Calu3 (cell line): Measurements from ENCODE around the gene KIF26B. TPM values are rescaled to one million over a fixed set of nuclear protein-coding genes. Genes with fewer than 3 reads are reported as not detected.

Experiments used
- BruUV-seq: library from RNA; stranded (reverse); fragments of 400-500 nt; replicated peaks from 2 replicates; lab custom pipeline; 2021; lab: Mats Ljungman, UMichigan
- CTCF ChIA-PET: fragments of 300-600 bp; sonication (Branson Sonifier 250); formaldehyde crosslinking; loops from one replicate; lab custom pipeline; 2022; ENCODE audit warnings: antibody characterized with exemption; lab: Charles Lee
- DNase-seq: peaks from one replicate; pipeline ENCODE4 v3.0.0; 2022
- H3K27ac Mint-ChIP-seq: one replicate; pipeline ENCODE4 v1.8.0; 2022; ENCODE audit warnings: mixed read lengths; ENCODE audit not compliant: unreplicated experiment
- H3K27me3 Mint-ChIP-seq: one replicate; pipeline ENCODE4 v1.8.0; 2022; ENCODE audit warnings: mixed read lengths; ENCODE audit not compliant: unreplicated experiment
- H3K36me3 Mint-ChIP-seq: one replicate; pipeline ENCODE4 v1.8.0; 2022; ENCODE audit warnings: mild to moderate bottlenecking, moderate library complexity, mixed read lengths; ENCODE audit not compliant: insufficient read depth, unreplicated experiment
- H3K4me1 Mint-ChIP-seq: one replicate; pipeline ENCODE4 v1.8.0; 2022; ENCODE audit warnings: mild to moderate bottlenecking, low read depth, mixed read lengths; ENCODE audit not compliant: unreplicated experiment
- H3K4me3 Mint-ChIP-seq: one replicate; pipeline ENCODE4 v1.8.0; 2022; ENCODE audit warnings: mild to moderate bottlenecking, low read depth, moderate library complexity, mixed read lengths; ENCODE audit not compliant: unreplicated experiment
- H3K9me3 Mint-ChIP-seq: one replicate; pipeline ENCODE4 v1.8.0; 2022; ENCODE audit warnings: low read depth, mixed read lengths; ENCODE audit not compliant: unreplicated experiment
- intact Hi-C: fragments of 100-400 bp; cut with micrococcal nuclease; formaldehyde crosslinking; loops from one replicate; pipeline ENCODE4 v1.10.0; 2022; ENCODE audit not compliant: unreplicated experiment
- total RNA-seq: library from RNA; stranded (reverse); gene quantifications from 2 replicates; pipeline ENCODE4 v1.2.3, GENCODE V29; 2022
- TF ChIP-seq, protein P1 (sequence below): fragments of 200-600 bp; IDR thresholded peaks from one replicate; pipeline ENCODE4 v1.8.0; 2022; ENCODE audit warnings: antibody characterized with exemption; ENCODE audit not compliant: unreplicated experiment

Gene KIF26B
- total RNA-seq, 1 experiment from 2014 or later: 1.1 TPM

DNA sequence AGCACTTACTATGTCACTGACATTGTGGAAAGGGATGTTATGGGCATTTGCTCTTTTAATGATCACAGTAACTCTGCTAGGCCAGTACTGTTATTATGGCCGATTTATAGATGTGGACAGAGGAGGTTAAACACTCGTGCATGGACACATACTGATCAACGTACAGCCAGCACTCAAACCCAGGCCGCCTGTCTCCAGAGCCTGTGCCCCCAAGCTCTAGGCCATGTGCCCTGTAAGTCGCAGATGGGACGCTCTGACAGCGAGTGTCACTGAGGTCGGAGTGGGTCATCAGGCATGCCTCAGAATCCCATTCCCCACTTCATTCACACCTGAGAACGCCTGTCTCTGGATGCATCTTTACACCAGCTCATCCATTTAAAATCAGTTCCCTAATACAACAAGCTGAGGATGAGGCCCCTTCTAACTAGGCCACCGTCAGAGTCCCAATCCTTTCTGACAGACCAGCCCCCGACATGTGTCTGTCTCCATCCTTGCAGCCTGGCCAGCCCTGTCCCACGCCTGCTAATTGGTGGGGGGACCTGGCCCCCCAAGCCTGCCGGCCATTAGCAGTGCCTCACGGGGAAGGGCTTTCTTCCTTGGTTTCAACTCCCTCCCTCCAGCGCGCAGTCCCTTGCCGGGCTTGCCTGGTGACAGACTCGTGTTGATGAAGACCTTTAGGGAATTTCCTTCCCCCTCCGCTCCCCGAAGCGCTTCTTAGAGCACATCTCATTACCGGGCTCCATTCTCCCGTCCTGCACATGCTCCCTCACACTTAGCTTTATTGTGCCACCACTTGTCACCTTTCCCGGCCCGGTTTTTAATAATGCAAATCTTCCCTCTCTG is 436.8 kb downstream of the KIF26B start:
- Mint-ChIP-seq H3K9me3 (no peaks in the 10 kb centered on the region), H3K36me3 (no peaks in the 10 kb centered on the region), H3K4me1 (no peaks in the 10 kb centered on the region), H3K27me3 (no peaks in the 10 kb centered on the region), H3K27ac (no peak overlapping the region), H3K4me3 (no peak overlapping the region)
- TF ChIP-seq, protein P1, sequence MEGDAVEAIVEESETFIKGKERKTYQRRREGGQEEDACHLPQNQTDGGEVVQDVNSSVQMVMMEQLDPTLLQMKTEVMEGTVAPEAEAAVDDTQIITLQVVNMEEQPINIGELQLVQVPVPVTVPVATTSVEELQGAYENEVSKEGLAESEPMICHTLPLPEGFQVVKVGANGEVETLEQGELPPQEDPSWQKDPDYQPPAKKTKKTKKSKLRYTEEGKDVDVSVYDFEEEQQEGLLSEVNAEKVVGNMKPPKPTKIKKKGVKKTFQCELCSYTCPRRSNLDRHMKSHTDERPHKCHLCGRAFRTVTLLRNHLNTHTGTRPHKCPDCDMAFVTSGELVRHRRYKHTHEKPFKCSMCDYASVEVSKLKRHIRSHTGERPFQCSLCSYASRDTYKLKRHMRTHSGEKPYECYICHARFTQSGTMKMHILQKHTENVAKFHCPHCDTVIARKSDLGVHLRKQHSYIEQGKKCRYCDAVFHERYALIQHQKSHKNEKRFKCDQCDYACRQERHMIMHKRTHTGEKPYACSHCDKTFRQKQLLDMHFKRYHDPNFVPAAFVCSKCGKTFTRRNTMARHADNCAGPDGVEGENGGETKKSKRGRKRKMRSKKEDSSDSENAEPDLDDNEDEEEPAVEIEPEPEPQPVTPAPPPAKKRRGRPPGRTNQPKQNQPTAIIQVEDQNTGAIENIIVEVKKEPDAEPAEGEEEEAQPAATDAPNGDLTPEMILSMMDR: no peak
- no TSS peak for BruUV-seq
- CTCF ChIA-PET: no interaction called here
- DNase-seq: no peak
- intact Hi-C loops: no loop called here

DNA sequence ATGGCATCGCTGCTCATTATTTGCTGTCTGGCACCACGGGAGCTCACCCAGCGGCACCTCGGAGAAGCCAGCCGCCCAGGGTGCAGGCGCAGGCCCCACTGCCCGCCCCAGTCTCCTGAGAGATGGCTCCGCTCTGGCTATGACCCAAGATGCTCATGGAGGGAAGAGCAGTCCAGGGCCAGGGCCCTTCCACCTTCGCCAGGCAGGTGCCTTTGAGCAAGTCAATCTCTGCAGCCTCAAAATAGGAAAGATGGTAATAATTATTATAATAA is 437.3 kb downstream of the KIF26B start:
- H3K36me3 Mint-ChIP-seq: no peaks in the 10 kb centered on the region
- CTCF ChIA-PET: no interaction called here
- no peak overlapping the region for H3K4me3 Mint-ChIP-seq

DNA sequence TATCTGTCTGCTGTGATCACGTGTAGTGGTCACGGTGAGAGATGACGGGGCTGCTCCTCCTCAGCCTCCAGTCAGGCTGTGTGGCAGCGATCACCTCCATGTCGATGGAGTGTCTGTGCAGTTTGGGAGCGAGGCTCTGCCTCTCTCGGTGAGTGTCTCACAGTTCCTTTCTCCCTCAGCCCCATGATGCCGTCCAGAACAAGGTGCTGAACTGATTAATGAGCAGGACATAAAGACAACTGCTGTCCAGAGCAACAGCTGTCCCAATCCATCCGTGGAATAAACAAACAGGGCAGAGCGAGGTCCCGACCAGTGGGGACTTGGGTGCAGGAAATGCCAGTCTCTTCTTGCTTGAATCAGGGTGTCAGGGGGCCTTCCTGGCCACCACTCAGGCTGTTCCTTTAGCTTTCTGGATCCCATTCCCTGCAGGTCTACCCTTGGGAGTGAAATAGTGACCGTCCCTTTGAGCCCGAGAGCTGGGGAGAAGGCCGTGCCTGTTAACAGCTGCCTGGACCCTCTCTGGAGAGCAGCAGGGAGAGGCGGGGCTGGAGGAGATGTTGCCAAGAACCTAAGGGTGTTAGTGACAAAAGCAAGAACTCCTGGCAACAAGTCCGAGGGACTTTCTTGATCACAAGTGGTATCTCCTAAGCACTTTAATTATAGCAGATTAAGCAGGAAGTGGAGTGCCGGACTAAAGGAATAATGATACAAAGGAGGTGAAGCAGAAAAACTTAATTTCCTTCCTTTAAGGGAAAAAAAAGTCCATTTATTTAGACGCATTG is 443.9 kb downstream of the KIF26B start:
- BruUV-seq: no TSS peak
- Mint-ChIP-seq H3K27ac (no peak overlapping the region), H3K4me1 (no peaks in the 10 kb centered on the region), H3K9me3 (peaks cover 5% of the 10 kb centered on the region), H3K27me3 (no peaks in the 10 kb centered on the region), H3K36me3 (no peaks in the 10 kb centered on the region), H3K4me3 (no peak overlapping the region)
- TF ChIP-seq, protein P1: no peak
- intact Hi-C loops: no loop called here
- DNase-seq: no peak
- CTCF ChIA-PET: no interaction called here

More for the DNA sequence above, 437.3 kb downstream of the KIF26B start:
- TF ChIP-seq, protein P1: no peak
- no peak for DNase-seq
- Mint-ChIP-seq H3K27me3 (no peaks in the 10 kb centered on the region), H3K9me3 (peaks cover 2% of the 10 kb centered on the region), H3K27ac (no peak overlapping the region), H3K4me1 (no peaks in the 10 kb centered on the region)
- BruUV-seq: no TSS peak
- intact Hi-C loops: no loop called here

DNA sequence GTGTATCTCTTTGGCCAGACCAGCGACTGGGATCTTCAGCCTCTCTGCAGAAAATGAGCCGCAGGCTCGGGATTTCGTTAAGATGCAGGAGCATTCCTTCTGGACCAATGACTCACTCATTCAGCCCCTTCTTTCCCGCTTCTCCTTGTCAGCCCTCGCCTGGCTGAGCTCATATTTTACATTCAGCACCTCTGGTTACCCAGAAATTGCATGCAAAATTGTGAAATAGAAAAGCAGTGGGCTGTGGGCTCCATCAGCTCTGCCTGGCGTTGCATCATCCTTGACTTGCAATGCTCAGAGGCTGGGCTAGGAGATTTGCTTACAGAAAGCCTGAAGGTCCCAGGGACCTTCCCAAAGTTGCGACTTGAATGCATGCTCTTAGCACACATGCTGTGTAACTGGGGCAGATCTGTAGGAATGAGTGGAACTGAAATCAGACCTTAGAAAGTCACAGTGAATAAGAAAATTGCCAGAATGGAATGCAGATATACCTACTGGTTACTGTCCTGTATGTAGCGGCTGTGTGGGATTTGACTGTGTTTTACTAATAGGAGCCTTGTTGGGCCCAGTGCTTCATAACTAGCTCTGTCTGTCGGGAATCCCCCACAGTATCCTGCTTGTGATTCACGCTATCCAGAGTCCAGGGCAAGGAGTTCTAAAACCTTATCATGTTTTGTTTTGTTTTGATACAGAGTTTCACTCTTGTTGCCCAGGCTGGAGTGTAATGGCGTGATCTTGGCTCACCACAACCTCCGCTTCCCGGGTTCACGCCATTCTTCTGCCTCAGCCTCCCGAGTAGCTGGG is 444.8 kb downstream of the KIF26B start:
- intact Hi-C loops: no loop called here
- DNase-seq: no peak
- Mint-ChIP-seq H3K4me3 (no peak overlapping the region), H3K36me3 (no peaks in the 10 kb centered on the region), H3K27me3 (no peaks in the 10 kb centered on the region), H3K27ac (no peak overlapping the region), H3K4me1 (no peaks in the 10 kb centered on the region), H3K9me3 (peaks cover 5% of the 10 kb centered on the region)
- TF ChIP-seq, protein P1: no peak
- CTCF ChIA-PET: no interaction called here
- BruUV-seq: no TSS peak
